Upper lobe of left lung (tissue), 4 donors: ENCODE measurements around the gene ZFAND5.

Source experiments
- POLR2A ChIP-seq, 4 donors: fragments of 450-650 bp; IDR thresholded peaks; one replicate each; pipeline ENCODE4 v1.5.1; 2016 to 2017; ENCODE audit warnings: antibody characterized with exemption in 4 of 4, mild to moderate bottlenecking in 2 of 4
- POLR2AphosphoS5 ChIP-seq, 2 donors: sonication (generic); formaldehyde crosslinking; IDR thresholded peaks; one replicate each; pipeline ENCODE4 v1.5.1; 2017; ENCODE audit warnings: antibody characterized with exemption in 2 of 2
- TF ChIP-seq, protein P1 (sequence below), 6 experiments: fragments of 450-650 bp in 4 of 6; fragments of 200-600 bp in 2 of 6; sonication (generic) in 2 of 6; IDR thresholded peaks; one replicate each; pipeline ENCODE4 v1.5.1; 2016 to 2019; ENCODE audit warnings: antibody characterized with exemption in 6 of 6

DNA sequence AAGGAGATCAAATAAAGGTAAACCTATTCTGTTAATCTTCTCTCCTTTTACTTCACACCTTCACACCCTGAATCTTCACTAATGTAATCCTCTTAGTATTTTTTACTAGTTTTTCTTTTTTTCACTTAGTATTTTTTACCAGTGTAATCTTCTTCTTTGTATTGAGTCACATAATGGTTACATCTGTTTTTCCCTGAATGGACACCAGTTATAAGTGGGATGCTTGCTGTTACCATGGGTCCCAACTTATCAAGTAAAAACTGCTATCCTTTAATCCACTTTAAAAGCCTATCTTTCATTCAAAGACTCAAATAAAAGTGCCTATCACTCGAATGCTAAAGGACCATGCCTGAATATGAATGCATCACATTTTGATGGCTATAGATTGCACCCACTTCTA, 15.1 kb downstream of the ZFAND5 start:
- TF ChIP-seq, protein P1, sequence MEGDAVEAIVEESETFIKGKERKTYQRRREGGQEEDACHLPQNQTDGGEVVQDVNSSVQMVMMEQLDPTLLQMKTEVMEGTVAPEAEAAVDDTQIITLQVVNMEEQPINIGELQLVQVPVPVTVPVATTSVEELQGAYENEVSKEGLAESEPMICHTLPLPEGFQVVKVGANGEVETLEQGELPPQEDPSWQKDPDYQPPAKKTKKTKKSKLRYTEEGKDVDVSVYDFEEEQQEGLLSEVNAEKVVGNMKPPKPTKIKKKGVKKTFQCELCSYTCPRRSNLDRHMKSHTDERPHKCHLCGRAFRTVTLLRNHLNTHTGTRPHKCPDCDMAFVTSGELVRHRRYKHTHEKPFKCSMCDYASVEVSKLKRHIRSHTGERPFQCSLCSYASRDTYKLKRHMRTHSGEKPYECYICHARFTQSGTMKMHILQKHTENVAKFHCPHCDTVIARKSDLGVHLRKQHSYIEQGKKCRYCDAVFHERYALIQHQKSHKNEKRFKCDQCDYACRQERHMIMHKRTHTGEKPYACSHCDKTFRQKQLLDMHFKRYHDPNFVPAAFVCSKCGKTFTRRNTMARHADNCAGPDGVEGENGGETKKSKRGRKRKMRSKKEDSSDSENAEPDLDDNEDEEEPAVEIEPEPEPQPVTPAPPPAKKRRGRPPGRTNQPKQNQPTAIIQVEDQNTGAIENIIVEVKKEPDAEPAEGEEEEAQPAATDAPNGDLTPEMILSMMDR (IDR thresholded peaks at IDR 0.05): no peak
- TF ChIP-seq POLR2AphosphoS5 (IDR thresholded peaks at IDR 0.05) (no peak), POLR2A (IDR thresholded peaks at IDR 0.05) (no peak)
